Middle frontal gyrus (tissue), 1 donor: ENCODE data around the gene CLCNKB.
"Not testable (repeated sequence)": the region's sequence is repeated elsewhere in the genome, so short reads cannot be mapped to it uniquely, and the experiment has no call there.

Source experiments
- DNase-seq: peaks from one replicate; pipeline ENCODE4 v3.0.0-alpha.2; 2015; ENCODE audit warnings: low spot score; ENCODE audit errors: extremely low spot score

Gene CLCNKB

DNA sequence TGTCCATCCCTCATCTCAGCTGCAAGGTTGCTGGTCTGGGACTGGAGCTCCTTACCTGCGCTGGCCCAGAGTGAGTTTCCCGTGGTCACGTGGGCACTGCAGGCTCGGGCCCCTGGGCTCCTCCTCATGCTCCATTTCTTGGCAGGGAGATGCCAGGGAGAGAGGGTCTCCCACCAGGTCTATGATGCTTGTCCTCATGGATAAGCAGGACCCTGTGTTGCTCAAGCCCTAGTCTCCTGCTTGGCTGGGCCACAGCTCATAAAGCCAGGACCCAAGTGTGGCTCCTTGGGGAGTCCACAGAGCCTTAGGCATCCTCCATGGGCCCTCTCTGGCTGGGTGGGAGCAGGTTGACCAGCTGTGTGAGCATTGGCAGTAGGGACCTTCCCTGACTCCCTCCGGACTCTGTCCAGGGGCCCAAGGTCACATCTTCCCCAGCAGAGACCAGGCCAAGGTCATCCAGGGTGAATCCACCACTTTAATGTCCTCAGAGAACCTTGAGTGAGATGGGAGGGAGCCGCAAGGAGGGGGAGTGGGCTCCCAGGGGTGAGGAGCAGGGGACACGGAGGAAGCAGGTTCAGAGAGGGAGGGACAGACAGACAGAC is 13.8 kb downstream of the CLCNKB start:
- DNase-seq, result not testable (repeated sequence)

GRCh38 chr1:16058394-16059120 is 15.0 kb downstream of the CLCNKB start:
- not testable (repeated sequence) for DNase-seq

GRCh38 chr1:16061266-16061665 is 17.7 kb downstream of the CLCNKB start:
- no peak for DNase-seq

DNA sequence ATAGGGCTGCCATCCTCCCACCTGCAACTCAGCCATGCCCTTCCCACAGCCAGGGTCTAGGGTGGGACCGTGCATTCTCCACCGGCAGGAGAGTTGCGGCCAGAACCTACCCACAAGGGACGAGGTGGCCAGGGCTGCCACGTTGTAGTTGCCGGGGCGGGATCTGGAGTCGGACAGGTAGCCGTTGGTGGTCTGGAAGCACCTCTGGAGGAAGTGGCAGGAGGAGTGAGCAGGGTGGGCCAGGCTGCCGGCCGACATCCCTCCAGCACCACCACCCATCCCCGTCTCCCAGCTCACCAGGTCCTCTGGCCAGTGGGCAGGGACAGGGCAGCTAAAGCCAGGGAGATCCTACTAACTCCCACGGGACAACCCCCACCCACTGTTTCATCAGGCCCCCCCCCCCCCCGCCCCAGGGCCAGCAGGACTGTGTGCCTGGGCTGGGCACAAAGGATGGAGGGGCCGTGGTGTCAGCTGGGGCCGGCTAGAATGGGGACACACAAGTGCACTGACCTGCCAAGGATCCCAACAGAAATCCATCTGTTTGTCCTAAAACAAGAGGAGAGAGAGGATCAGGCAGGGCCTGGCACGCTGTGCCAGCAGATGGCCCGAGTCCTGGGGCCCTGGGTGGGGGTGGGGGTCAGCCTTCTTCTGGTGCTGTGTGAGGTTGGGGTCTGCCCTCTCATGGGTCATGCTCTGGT is 18.6 kb downstream of the CLCNKB start:
- DNase-seq, result not testable (repeated sequence)

DNA sequence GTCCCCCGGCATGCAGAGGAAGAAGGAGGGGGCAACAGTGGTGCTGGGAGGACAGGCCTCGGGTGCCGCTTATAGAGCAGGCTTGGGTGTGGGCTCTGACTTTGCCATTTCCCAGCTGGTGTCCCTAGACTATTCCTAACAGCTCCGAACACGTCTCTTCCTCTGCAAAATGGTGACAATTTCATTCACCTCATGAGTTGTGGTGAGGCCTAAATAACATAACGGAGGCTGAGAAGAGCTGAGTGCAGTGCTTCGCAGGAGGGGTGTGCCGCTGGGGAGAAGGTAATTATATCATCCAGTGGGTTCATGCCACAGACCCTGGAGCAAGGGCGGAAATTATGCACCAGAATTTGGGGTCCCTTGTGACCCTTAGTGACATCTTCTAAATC is 19.1 kb downstream of the CLCNKB start:
- not testable (repeated sequence) for DNase-seq

DNA sequence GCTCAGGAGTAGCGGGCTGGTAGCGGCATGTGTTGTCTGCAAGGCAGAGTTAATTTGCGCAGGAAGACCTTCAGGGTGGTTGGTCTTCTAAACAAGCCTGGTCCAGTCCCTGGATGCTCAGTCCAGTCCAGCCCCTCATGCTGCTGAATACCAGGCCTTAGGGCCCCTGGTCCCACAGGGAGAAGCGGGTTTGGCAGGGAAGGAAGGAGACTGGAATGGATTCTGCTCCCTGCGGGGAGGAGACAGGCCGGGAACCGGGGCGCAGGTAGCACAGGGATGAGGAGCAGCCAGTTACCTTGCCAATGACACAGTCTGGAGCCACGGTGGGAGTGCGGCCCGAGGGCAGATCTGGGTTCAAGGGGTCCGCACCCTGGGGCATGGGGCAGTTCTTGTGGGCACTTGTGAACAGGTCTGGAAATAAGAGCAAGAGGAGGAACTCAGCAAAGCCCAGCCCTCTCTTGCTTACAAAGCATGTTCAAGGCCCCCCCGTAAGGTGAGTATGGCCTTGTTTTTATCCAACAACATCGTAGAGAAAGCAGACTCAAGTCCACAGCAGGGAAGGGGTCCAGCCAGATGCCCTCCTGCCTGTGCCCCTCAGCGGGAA is 19.7 kb downstream of the CLCNKB start:
- DNase-seq, result no peak

DNA sequence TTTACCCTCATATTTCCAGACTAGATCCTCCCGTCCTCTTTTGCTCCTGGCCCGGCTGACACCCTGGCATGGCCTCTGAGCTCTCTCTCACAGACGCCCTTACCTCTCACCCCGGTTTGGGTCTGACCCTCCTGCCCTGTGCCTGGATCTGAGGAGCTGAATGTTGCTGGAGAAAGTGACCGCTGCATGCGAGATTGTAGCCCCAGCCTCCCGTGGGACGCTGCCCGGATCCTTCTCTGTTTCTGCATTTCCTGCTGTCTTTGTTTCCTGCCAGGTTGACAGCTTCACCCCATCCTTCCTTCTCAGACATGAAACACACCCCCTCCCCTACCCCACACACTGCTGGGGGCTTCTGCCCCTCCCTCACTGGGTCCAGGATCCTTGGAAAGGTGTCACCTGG is 20.3 kb downstream of the CLCNKB start:
- no peak for DNase-seq

GRCh38 chr1:16064536-16065268 is 21.1 kb downstream of the CLCNKB start:
- no peak for DNase-seq

- DNase-seq, result no peak
Measured at GRCh38 chr1:16065269-16065576, 21.6 kb downstream of the CLCNKB start.

GRCh38 chr1:16066245-16066644 is 22.7 kb downstream of the CLCNKB start:
- no peak for DNase-seq

- no peak for DNase-seq
Measured at GRCh38 chr1:16067127-16067768, 23.7 kb downstream of the CLCNKB start.

GRCh38 chr1:16067933-16068332 is 24.4 kb downstream of the CLCNKB start:
- no peak for DNase-seq

DNA sequence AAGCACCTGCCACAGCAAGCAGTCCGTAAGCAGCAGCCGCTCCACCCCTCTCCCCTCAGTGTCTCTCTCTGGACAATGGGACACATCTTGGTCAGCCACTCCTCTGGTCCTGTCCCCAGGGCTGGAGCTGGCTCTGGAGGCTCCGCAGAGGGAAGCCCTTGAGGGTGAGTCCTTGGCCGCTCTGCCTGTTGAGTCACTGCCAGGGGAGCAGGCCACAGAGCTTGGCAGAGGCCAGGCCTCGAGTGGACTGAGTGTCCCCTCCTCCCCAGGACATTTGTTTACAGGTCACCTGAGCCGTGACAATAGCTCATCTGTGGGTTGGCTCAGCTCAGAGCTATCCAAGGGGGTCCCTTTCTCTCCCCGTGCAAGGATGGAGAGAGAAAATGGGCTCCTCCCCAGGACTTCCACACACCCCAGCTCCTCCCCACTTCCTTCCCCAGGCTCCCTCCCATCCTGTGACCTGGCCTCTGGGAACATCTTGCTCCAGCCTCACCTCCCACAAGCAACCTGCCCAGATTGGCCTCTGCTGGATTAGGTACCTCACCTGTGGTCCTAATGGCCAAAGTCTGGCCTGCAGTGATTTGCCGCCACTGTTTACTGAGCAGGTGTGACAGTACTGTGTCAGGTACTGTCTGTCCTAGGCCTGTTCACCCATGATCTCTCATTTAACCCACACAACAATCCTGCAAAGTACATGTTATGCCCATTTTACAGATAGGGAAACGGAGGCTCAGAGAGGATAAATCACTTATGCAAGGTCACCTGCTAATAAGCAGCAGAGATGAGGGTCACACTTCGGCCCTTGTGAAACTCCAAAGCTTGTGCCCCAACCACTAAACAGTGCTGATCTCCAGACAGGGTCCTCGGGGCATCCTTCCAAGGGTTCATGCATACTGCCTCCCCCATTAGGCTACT is 25.0 kb downstream of the CLCNKB start:
- DNase-seq, result no peak

- DNase-seq, result no peak
Measured at GRCh38 chr1:16070640-16071355, 27.2 kb downstream of the CLCNKB start.

DNA sequence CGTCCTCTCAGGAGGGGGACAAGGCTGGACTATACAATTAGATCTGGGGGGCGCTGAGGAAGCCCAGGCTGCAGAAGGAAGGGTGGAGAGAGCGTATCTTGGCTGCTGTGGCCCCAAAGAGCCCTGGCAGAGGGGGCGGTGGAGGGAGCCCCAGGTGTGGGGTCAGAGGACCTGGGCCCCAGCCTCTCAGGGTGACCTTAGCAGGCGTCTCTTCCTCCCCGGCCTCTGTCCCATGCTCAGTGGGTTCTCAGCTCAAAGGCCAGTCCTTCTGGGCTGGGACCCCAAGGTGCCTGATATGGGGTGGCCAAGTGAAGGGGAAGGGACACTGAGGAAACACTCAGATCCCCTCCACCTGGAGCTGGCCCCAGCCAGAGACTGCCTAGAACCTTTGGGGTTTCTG is 28.0 kb downstream of the CLCNKB start:
- no peak for DNase-seq

GRCh38 chr1:16072095-16072494 is 28.5 kb downstream of the CLCNKB start:
- no peak for DNase-seq

- DNase-seq, result no peak
Measured at GRCh38 chr1:16072616-16073484, 29.3 kb downstream of the CLCNKB start.

DNA sequence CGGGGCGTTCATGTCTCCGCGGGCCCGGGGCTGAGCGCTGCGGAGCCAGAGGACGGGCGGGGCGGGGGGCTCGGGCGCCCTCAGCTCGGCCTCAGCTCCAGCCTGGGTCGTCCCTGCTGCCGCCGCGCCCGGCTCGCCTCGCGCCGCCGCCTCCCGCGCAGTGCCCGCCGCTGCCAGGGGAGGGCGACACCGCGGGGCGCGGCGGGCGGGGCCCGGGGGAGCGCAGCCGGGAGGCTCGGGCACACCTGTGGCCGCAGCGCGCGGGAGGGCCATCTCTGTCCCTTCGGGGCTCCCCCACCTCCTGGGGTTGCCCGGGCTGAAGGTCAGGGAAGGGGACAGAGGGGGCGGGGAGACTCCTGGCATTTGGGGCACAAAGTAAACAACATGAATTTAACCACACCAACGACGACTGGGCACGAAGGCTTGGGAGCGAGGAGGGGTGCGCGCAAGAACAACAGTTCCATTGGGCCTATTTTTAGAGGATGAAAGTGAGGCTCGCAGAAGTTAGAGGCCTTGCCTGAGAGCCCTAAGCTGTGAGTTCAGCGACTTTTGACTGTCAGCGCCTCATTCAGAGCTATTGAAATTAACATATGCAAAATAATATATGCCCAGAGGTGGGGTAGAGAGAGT is 30.0 kb downstream of the CLCNKB start, which contains the start of gene FAM131C:
TSS of gene FAM131C (minus strand) at position 162 of the 630 bp plus-strand sequence. CDS start 209 bp downstream, outside the sequence.
- DNase-seq, result no peak
